HL-60 (cell line): ENCODE measurements around the gene SLC6A11.

ENCODE experiments used
- POLR2AphosphoS5 ChIP-seq: IDR thresholded peaks from 2 replicates; pipeline ENCODE4 v1.6.1; 2012; ENCODE audit warnings: low read depth
- TF ChIP-seq, protein P1 (sequence below): IDR thresholded peaks from one replicate; pipeline ENCODE4 v1.5.1; 2011; ENCODE audit warnings: low read length, control low read depth, inconsistent platforms; ENCODE audit not compliant: insufficient read depth

GRCh38 chr3:10929978-10930665, 114.1 kb downstream of the SLC6A11 start:
- TF ChIP-seq POLR2AphosphoS5: no peak
- TF ChIP-seq, protein P1, sequence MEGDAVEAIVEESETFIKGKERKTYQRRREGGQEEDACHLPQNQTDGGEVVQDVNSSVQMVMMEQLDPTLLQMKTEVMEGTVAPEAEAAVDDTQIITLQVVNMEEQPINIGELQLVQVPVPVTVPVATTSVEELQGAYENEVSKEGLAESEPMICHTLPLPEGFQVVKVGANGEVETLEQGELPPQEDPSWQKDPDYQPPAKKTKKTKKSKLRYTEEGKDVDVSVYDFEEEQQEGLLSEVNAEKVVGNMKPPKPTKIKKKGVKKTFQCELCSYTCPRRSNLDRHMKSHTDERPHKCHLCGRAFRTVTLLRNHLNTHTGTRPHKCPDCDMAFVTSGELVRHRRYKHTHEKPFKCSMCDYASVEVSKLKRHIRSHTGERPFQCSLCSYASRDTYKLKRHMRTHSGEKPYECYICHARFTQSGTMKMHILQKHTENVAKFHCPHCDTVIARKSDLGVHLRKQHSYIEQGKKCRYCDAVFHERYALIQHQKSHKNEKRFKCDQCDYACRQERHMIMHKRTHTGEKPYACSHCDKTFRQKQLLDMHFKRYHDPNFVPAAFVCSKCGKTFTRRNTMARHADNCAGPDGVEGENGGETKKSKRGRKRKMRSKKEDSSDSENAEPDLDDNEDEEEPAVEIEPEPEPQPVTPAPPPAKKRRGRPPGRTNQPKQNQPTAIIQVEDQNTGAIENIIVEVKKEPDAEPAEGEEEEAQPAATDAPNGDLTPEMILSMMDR: no peak
